Activated CD4-positive, alpha-beta T cell treated with anti-CD3 and anti-CD28 coated beads for 24 hours (primary cell): Measurements from ENCODE around the gene LHFPL6.

ENCODE experiments used
- DNase-seq, 2 donors: peaks; one replicate each; pipeline ENCODE4 v3.0.0-alpha.2; 2020; ENCODE audit warnings: low read depth in 2 of 2

The LHFPL6 gene

GRCh38 chr13:39414339-39414738 is 188.7 kb downstream of the LHFPL6 start:
- DNase-seq: no peak

GRCh38 chr13:39411511-39411910 is 191.5 kb downstream of the LHFPL6 start:
- DNase-seq: no peak

GRCh38 chr13:39410964-39411363 is 192.0 kb downstream of the LHFPL6 start:
- DNase-seq: no peak

- DNase-seq: no peak
Measured at GRCh38 chr13:39410096-39410901, 192.7 kb downstream of the LHFPL6 start.

- DNase-seq: no peak
Measured at GRCh38 chr13:39408512-39408911, 194.5 kb downstream of the LHFPL6 start.

- DNase-seq: no peak
Measured at GRCh38 chr13:39407786-39408185, 195.2 kb downstream of the LHFPL6 start.

GRCh38 chr13:39407138-39407537 is 195.9 kb downstream of the LHFPL6 start:
- DNase-seq: no peak

GRCh38 chr13:39406688-39407087 is 196.3 kb downstream of the LHFPL6 start:
- no peak for DNase-seq

- no peak for DNase-seq
Measured at GRCh38 chr13:39405596-39406205, 197.3 kb downstream of the LHFPL6 start.

- no peak for DNase-seq
Measured at GRCh38 chr13:39405107-39405506, 197.9 kb downstream of the LHFPL6 start.

GRCh38 chr13:39403106-39403505 is 199.9 kb downstream of the LHFPL6 start:
- no peak for DNase-seq

- no peak for DNase-seq
Measured at GRCh38 chr13:39402221-39402970, 200.6 kb downstream of the LHFPL6 start.

GRCh38 chr13:39401756-39402155 is 201.2 kb downstream of the LHFPL6 start:
- DNase-seq: no peak

- DNase-seq: no peak
Measured at GRCh38 chr13:39401046-39401705, 201.8 kb downstream of the LHFPL6 start.

GRCh38 chr13:39399102-39399501 is 203.9 kb downstream of the LHFPL6 start:
- no peak for DNase-seq

- DNase-seq: no peak
Measured at GRCh38 chr13:39397896-39398265, 205.1 kb downstream of the LHFPL6 start.

GRCh38 chr13:39397226-39397895 is 205.6 kb downstream of the LHFPL6 start:
- DNase-seq: no peak

GRCh38 chr13:39394796-39395678 is 208.0 kb downstream of the LHFPL6 start:
- no peak for DNase-seq

- DNase-seq: no peak
Measured at GRCh38 chr13:39391761-39392160, 211.2 kb downstream of the LHFPL6 start.

GRCh38 chr13:39389013-39389412 is 214.0 kb downstream of the LHFPL6 start:
- DNase-seq: no peak
